Spinal cord (tissue), 10 donors: Measurements from ENCODE around the gene STATH. TPM values are rescaled to one million over a fixed set of nuclear protein-coding genes. Genes with fewer than 3 reads are reported as not detected.
"Not testable (repeated sequence)": the region's sequence is repeated elsewhere in the genome, so short reads cannot be mapped to it uniquely, and the experiment has no call there.

ENCODE experiments used
- DNase-seq, 6 donors: peaks; one replicate each; pipeline versions ENCODE4 v3.0.0 to v3.0.0-alpha.2; 2013 to 2015; ENCODE audit warnings: low spot score in 6 of 6, low read depth in 4 of 6
- H3K27ac ChIP-seq: one replicate; pipeline ENCODE4 v1.5.1; 2013; ENCODE audit warnings: low read depth, low read length, control low read depth
- H3K27me3 ChIP-seq: one replicate; pipeline ENCODE4 v1.6.1; 2013; ENCODE audit warnings: low read length; ENCODE audit not compliant: control insufficient read depth, insufficient read depth
- H3K36me3 ChIP-seq: one replicate; pipeline ENCODE4 v1.6.1; 2013; ENCODE audit warnings: low read length; ENCODE audit not compliant: control insufficient read depth, insufficient read depth
- H3K4me1 ChIP-seq: one replicate; pipeline ENCODE4 v1.6.1; 2013; ENCODE audit warnings: low read length; ENCODE audit not compliant: control insufficient read depth, insufficient read depth
- H3K4me3 ChIP-seq: one replicate; pipeline ENCODE4 v1.5.1; 2013; ENCODE audit warnings: low read depth, low read length, control low read depth
- H3K9me3 ChIP-seq: one replicate; pipeline ENCODE4 v1.6.1; 2013; ENCODE audit warnings: low read length; ENCODE audit not compliant: control insufficient read depth, insufficient read depth
- WGBS: methylation state at CpG from one replicate; pipeline ENCODE4 v1.1.5; 2013; ENCODE audit warnings: missing lambda C conversion rate; ENCODE audit not compliant: insufficient coverage; 5-methylcytosine and 5-hydroxymethylcytosine counted together
- polyA plus RNA-seq, 2 donors: library from polyadenylated mRNA; unstranded; fragments of 120-200 nt; gene quantifications; one replicate each; pipeline ENCODE4 v1.2.1, GENCODE V29; 2013; ENCODE audit not compliant: insufficient read length in 2 of 2
- total RNA-seq, 2 donors: library from RNA; depleted of rRNA in 1 of 2; stranded (reverse); fragments of 120-200 nt in 1 of 2; fragments of >200 nt in 1 of 2; gene quantifications; one replicate each; pipeline versions ENCODE4 v1.2.3 to v1.2.4, GENCODE V29; 2013 to 2014
- donor health status: healthy.

STATH gene
- total and polyA plus RNA-seq, 4 donors, result not detected

DNA sequence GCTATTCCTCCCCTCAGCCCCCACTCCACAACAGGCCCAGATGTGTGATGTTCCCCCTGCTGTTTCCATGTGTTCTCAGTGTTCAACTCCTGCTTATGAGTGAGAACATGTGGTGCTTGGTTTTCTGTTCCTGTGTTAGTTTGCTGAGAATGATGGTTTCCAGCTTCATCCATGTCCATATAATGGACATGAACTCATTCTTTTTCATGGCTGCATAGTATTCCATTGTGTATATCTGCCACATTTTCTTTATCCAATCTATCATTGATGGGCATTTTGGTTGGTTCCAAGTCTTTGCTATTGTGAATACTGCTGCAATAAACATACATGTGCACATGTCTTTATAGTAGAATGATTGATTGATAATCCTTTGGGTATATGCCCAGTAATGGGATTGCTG is 44.2 kb downstream of the STATH start:
- not testable (repeated sequence) for H3K27me3 ChIP-seq, H3K36me3 ChIP-seq, DNase-seq, H3K4me3 ChIP-seq, H3K27ac ChIP-seq, H3K9me3 ChIP-seq, H3K4me1 ChIP-seq

DNA sequence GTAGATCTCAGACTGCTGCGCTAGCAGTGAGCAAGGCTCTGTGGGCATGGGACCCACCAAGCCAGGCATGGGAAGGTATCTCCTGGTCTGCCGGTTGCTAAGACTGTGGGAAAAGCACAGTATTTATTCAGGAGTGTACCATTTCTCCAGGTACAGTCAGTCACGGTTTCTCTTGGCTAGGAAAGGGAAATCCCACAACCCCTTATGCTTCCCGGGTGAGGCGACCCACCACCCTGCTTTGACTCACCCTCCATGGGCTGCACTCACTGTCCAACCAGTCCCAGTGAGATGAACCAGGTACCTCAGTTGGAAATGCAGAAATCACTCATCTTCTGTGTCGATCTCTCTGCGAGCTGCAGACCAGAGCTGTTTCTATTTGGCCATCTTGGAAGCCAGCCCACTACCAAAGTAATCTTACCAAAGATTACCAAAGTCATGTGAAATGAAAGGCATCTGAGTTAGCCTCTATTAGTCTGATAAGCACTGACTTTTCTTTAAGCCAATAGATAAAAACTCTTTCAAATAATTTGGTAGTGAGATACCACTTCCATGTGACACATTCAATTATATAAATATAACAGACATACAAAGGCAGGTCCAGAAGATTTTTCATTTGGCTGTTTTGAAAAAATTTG is 46.0 kb downstream of the STATH start:
- DNase-seq, result no peak
- no peaks in the 10 kb centered on the region for H3K4me1 ChIP-seq
- no peak overlapping the region for H3K27ac ChIP-seq
- no peaks in the 10 kb centered on the region for H3K27me3 ChIP-seq
- H3K36me3 ChIP-seq, result no peaks in the 10 kb centered on the region
- H3K4me3 ChIP-seq, result no peak overlapping the region
- WGBS, result 94% methylated on average over 5 of the region's 7 CpGs
- no peaks in the 10 kb centered on the region for H3K9me3 ChIP-seq

DNA sequence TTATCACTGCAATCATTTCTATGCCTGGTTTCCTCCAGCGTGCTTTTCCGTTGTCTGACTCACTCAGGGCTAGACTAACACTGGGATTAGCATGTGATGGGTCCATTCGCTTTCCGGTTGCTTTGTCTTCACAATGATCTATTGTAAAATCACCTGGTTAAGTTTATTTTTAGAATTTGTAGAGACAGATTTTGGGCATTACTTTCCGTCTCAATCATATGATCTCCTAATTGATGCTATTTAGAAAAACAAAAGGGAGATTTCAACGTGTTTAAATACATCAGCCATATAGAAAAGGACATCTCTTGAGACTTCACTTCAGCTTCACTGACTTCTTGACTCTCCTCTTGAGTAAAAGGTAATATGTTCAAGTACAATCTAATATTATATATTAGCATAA is 54.4 kb downstream of the STATH start, which contains the start of gene HTN1:
TSS of gene HTN1 (plus strand) at position 301 of the 400 bp plus-strand sequence. CDS start 2,639 bp downstream, outside the sequence.
- H3K27ac ChIP-seq, H3K4me1 ChIP-seq, H3K36me3 ChIP-seq, H3K4me3 ChIP-seq, H3K9me3 ChIP-seq, DNase-seq, H3K27me3 ChIP-seq: not testable (repeated sequence)
- no CpG with 5 or more reads among the region's 6 CpGs for WGBS

Other genes starting within 250 kb of the STATH start
- gene SULT1B1, start 235.3 kb upstream of the STATH start, total RNA-seq, result 1 to 10 TPM; 2.0 to 3.6 TPM
- 1 to 10 TPM; 1.2 to 1.4 TPM for gene SULT1B1, start 235.3 kb upstream of the STATH start, polyA plus RNA-seq
- 100 to 1,000 TPM in 1 of 2 donors, 10 to 100 TPM in 1; 41.4 to 218 TPM for gene SULT1E1, start 135.8 kb upstream of the STATH start, total RNA-seq
- gene SULT1E1, start 135.8 kb upstream of the STATH start, polyA plus RNA-seq, result 10 to 100 TPM; 19.3 to 33.4 TPM
- gene CSN1S1, start 64.9 kb upstream of the STATH start, total RNA-seq, result not detected
- gene CSN1S1, start 64.9 kb upstream of the STATH start, polyA plus RNA-seq, result not detected
- gene CSN2, start 30.2 kb upstream of the STATH start, total RNA-seq, result not detected
- not detected for gene CSN2, start 30.2 kb upstream of the STATH start, polyA plus RNA-seq
- gene HTN3, start 32.5 kb downstream of the STATH start, total RNA-seq, result not detected
- gene HTN3, start 32.5 kb downstream of the STATH start, polyA plus RNA-seq, result not detected
- gene HTN1, start 54.5 kb downstream of the STATH start, total RNA-seq, result not detected
- gene HTN1, start 54.5 kb downstream of the STATH start, polyA plus RNA-seq, result under 1 TPM in 1 of 2 donors, not detected in 1; 0.08 TPM
- gene PRR27, start 158.3 kb downstream of the STATH start, total RNA-seq, result not detected
- under 1 TPM; 0.05 to 0.06 TPM for gene PRR27, start 158.3 kb downstream of the STATH start, polyA plus RNA-seq
- not detected for gene ODAM, start 199.8 kb downstream of the STATH start, total RNA-seq
- not detected for gene ODAM, start 199.8 kb downstream of the STATH start, polyA plus RNA-seq
- gene FDCSP, start 230.2 kb downstream of the STATH start, total RNA-seq, result not detected
- not detected for gene FDCSP, start 230.2 kb downstream of the STATH start, polyA plus RNA-seq
- gene CSN3, start 246.6 kb downstream of the STATH start, total RNA-seq, result not detected
- not detected for gene CSN3, start 246.6 kb downstream of the STATH start, polyA plus RNA-seq